H9 (cell line): ENCODE data around the gene DCAF8. TPM values are rescaled to one million over a fixed set of nuclear protein-coding genes. Genes with fewer than 3 reads are reported as not detected.

ENCODE experiments used
- DNase-seq: peaks from one replicate; pipeline ENCODE4 v3.0.0-alpha.2; 2017
- H2AFZ ChIP-seq: one replicate; pipeline ENCODE4 v1.6.1; 2013; ENCODE audit warnings: mild to moderate bottlenecking, low read length, control low read depth, moderate library complexity
- H2AK5ac ChIP-seq: 2 replicates; pipeline ENCODE4 v1.6.1; 2013; ENCODE audit warnings: low read length, control low read depth, mixed read lengths; ENCODE audit not compliant: insufficient read length
- H2BK120ac ChIP-seq: one replicate; pipeline ENCODE4 v1.6.1; 2013; ENCODE audit warnings: low read depth, mild to moderate bottlenecking, low read length, control low read depth, inconsistent platforms; ENCODE audit not compliant: poor library complexity, severe bottlenecking
- H2BK12ac ChIP-seq: 2 replicates; pipeline ENCODE4 v1.6.1; 2013; ENCODE audit warnings: low read length, control low read depth, mixed read lengths, low read depth; ENCODE audit not compliant: insufficient read length
- H2BK15ac ChIP-seq: 2 replicates; pipeline ENCODE4 v1.6.1; 2013; ENCODE audit warnings: low read depth, low read length, control low read depth
- H2BK20ac ChIP-seq: one replicate; pipeline ENCODE4 v1.6.1; 2013; ENCODE audit warnings: low read depth, mild to moderate bottlenecking, low read length, control low read depth, inconsistent platforms; ENCODE audit not compliant: poor library complexity, severe bottlenecking
- H2BK5ac ChIP-seq: 2 replicates; pipeline ENCODE4 v1.6.1; 2013; ENCODE audit warnings: low read length, control low read depth, mixed read lengths; ENCODE audit not compliant: insufficient read length
- H3K14ac ChIP-seq: 2 replicates; pipeline ENCODE4 v1.6.1; 2013; ENCODE audit warnings: low read length, control low read depth; ENCODE audit not compliant: insufficient read depth
- H3K18ac ChIP-seq: 2 replicates; pipeline ENCODE4 v1.6.1; 2013; ENCODE audit warnings: low read depth, mild to moderate bottlenecking, mixed read lengths, low read length, control low read depth; ENCODE audit not compliant: insufficient read length
- H3K23ac ChIP-seq: 2 replicates; pipeline ENCODE4 v1.6.1; 2013; ENCODE audit warnings: low read length, control low read depth, mixed read lengths, low read depth; ENCODE audit not compliant: insufficient read length
- H3K23me2 ChIP-seq: 2 replicates; pipeline ENCODE4 v1.6.1; 2013; ENCODE audit warnings: low read depth, mild to moderate bottlenecking, mixed read lengths, low read length, control low read depth; ENCODE audit not compliant: insufficient read length, poor library complexity, severe bottlenecking
- H3K27ac ChIP-seq: 2 replicates; pipeline ENCODE4 v1.5.1; 2013; ENCODE audit warnings: low read length, control low read depth, mixed read lengths, low read depth; ENCODE audit not compliant: insufficient read length
- H3K27me3 ChIP-seq: 2 replicates; pipeline ENCODE4 v1.6.1; 2013; ENCODE audit warnings: low read length, control low read depth, inconsistent platforms; ENCODE audit not compliant: insufficient read depth
- H3K4ac ChIP-seq: 2 replicates; pipeline ENCODE4 v1.6.1; 2013; ENCODE audit warnings: low read depth, mild to moderate bottlenecking, control low read depth, inconsistent platforms, low read length, moderate library complexity
- H3K4me1 ChIP-seq: 2 replicates; pipeline ENCODE4 v1.6.1; 2013; ENCODE audit warnings: low read length, control low read depth, inconsistent platforms; ENCODE audit not compliant: insufficient read depth
- H3K4me2 ChIP-seq: 2 replicates; pipeline ENCODE4 v1.6.1; 2013; ENCODE audit warnings: low read length, control low read depth, mixed read lengths; ENCODE audit not compliant: insufficient read length, insufficient read depth
- H3K56ac ChIP-seq: 2 replicates; pipeline ENCODE4 v1.6.1; 2013; ENCODE audit warnings: low read depth, mild to moderate bottlenecking, mixed read lengths, low read length, control low read depth; ENCODE audit not compliant: insufficient read length
- H3K79me1 ChIP-seq: 2 replicates; pipeline ENCODE4 v1.6.1; 2013; ENCODE audit warnings: low read depth, mild to moderate bottlenecking, moderate library complexity, low read length, control low read depth, inconsistent platforms; ENCODE audit not compliant: insufficient read depth, poor library complexity, severe bottlenecking
- H3K79me2 ChIP-seq: 2 replicates; pipeline ENCODE4 v1.6.1; 2013; ENCODE audit warnings: low read length, control low read depth, inconsistent platforms; ENCODE audit not compliant: insufficient read depth
- H3K9ac ChIP-seq: 2 replicates; pipeline ENCODE4 v1.6.1; 2013; ENCODE audit warnings: low read length, control low read depth, mixed read lengths; ENCODE audit not compliant: insufficient read length; ENCODE audit errors: extremely low read depth
- H3K9me3 ChIP-seq: one replicate; pipeline ENCODE4 v1.6.1; 2013; ENCODE audit warnings: low read depth, low read length, inconsistent platforms; ENCODE audit not compliant: control insufficient read depth
- H3T11ph ChIP-seq: one replicate; pipeline ENCODE4 v1.6.1; 2013; ENCODE audit warnings: mild to moderate bottlenecking, low read length, control low read depth, inconsistent platforms
- H4K20me1 ChIP-seq: one replicate; pipeline ENCODE4 v1.6.1; 2013; ENCODE audit not compliant: control insufficient read depth, insufficient read length, insufficient read depth
- H4K5ac ChIP-seq: 2 replicates; pipeline ENCODE4 v1.6.1; 2013; ENCODE audit warnings: low read depth, mild to moderate bottlenecking, mixed read lengths, low read length, control low read depth; ENCODE audit not compliant: insufficient read length
- H4K8ac ChIP-seq: replicated peaks from 2 replicates; pipeline ENCODE4 v1.6.1; 2013; ENCODE audit warnings: low read length, control low read depth, mixed read lengths, low read depth; ENCODE audit not compliant: insufficient read length
- H4K91ac ChIP-seq: 2 replicates; pipeline ENCODE4 v1.6.1; 2013; ENCODE audit warnings: low read depth, mild to moderate bottlenecking, moderate library complexity, mixed read lengths, low read length, control low read depth; ENCODE audit not compliant: insufficient read length
- H3K27ac Mint-ChIP-seq, 3 experiments: 2 replicates in 2 of 3; 3 replicates in 1 of 3; pipeline ENCODE4 v1.8.0; 2020 to 2021; ENCODE audit warnings: mixed read lengths in 3 of 3, mild to moderate bottlenecking in 1 of 3, moderate library complexity in 1 of 3
- H3K27me3 Mint-ChIP-seq: 2 replicates; pipeline ENCODE4 v1.8.0; 2021; ENCODE audit warnings: low read depth, mild to moderate bottlenecking, moderate library complexity, mixed read lengths
- H3K36me3 Mint-ChIP-seq, 3 experiments: 2 replicates in 2 of 3; 3 replicates in 1 of 3; pipeline ENCODE4 v1.8.0; 2020 to 2021; ENCODE audit warnings: low read depth in 3 of 3, mixed read lengths in 3 of 3; ENCODE audit not compliant: insufficient read depth in 1 of 3
- H3K4me1 Mint-ChIP-seq, 2 experiments: 2 replicates each; pipeline ENCODE4 v1.8.0; 2020; ENCODE audit warnings: mixed read lengths in 2 of 2
- H3K4me3 Mint-ChIP-seq, 2 experiments: 2 replicates in 1 of 2; 3 replicates in 1 of 2; pipeline ENCODE4 v1.8.0; 2020 to 2021; ENCODE audit warnings: mild to moderate bottlenecking in 2 of 2, mixed read lengths in 2 of 2, moderate library complexity in 1 of 2
- H3K9me3 Mint-ChIP-seq, 2 experiments: 2 replicates in 1 of 2; 3 replicates in 1 of 2; pipeline ENCODE4 v1.8.0; 2020; ENCODE audit warnings: mild to moderate bottlenecking in 2 of 2, mixed read lengths in 2 of 2, moderate library complexity in 1 of 2
- CTCF ChIP-seq: fragments of 200-600 bp; sonication (generic); conservative IDR thresholded peaks from 3 replicates; pipeline ENCODE4 v1.8.0; 2021; ENCODE audit warnings: antibody characterized with exemption, mild to moderate bottlenecking
- total RNA-seq: library from RNA; stranded (reverse); gene quantifications from 2 replicates; pipeline ENCODE4 v1.2.1, GENCODE V29; 2021

Gene DCAF8
- total RNA-seq, 1 experiment from 2014 or later: 106 TPM

- no peak overlapping the region for H4K8ac ChIP-seq
- no peaks in the 10 kb centered on the region for H3K9me3 Mint-ChIP-seq
- H3T11ph ChIP-seq: no peak overlapping the region
- H3K14ac ChIP-seq: no peak overlapping the region
- H3K18ac ChIP-seq: no peak overlapping the region
- H3K79me2 ChIP-seq: no peaks in the 10 kb centered on the region
- peaks cover 10% of the 10 kb centered on the region for H3K4me1 ChIP-seq
- H4K5ac ChIP-seq: no peak overlapping the region
- DNase-seq: no peak
- H3K23ac ChIP-seq: no peak overlapping the region
- no peak overlapping the region for H2BK20ac ChIP-seq
- no peak for TF ChIP-seq CTCF
- H2BK12ac ChIP-seq: no peak overlapping the region
- peak overlapping the region in 2 of 3 experiments; percentile 4 to 35; a peak in 2 of 7 replicates for H3K27ac Mint-ChIP-seq
- H3K27me3 Mint-ChIP-seq: no peaks in the 10 kb centered on the region
- H3K4me2 ChIP-seq: no peak overlapping the region
- H3K36me3 Mint-ChIP-seq: peaks cover 55 to 85% (median 82%) of the 10 kb centered on the region in 3 experiments
- H2AK5ac ChIP-seq: no peak overlapping the region
- H3K9me3 ChIP-seq: no peaks in the 10 kb centered on the region
- no peaks in the 10 kb centered on the region for H3K79me1 ChIP-seq
- no peak overlapping the region for H3K4ac ChIP-seq
- no peak overlapping the region for H2BK15ac ChIP-seq
- peaks cover 29 to 35% of the 10 kb centered on the region in 2 experiments for H3K4me1 Mint-ChIP-seq
- H3K4me3 Mint-ChIP-seq: no peak overlapping the region
- H3K23me2 ChIP-seq: no peaks in the 10 kb centered on the region
- no peaks in the 10 kb centered on the region for H3K27me3 ChIP-seq
- peak overlapping the region; percentile 7 for H3K27ac ChIP-seq
- H2AFZ ChIP-seq: no peak overlapping the region
- peaks cover 2% of the 10 kb centered on the region for H4K20me1 ChIP-seq
- no peak overlapping the region for H4K91ac ChIP-seq
- H2BK120ac ChIP-seq: no peak overlapping the region
- H3K9ac ChIP-seq: no peak overlapping the region
- H3K56ac ChIP-seq: no peak overlapping the region
- no peak overlapping the region for H2BK5ac ChIP-seq
Observed at GRCh38 chr1:160309185-160309557, 46.8 kb upstream of the DCAF8 start.
